SK-N-SH (cell line): ENCODE data around the gene SVOP. TPM values are rescaled to one million over a fixed set of nuclear protein-coding genes. Genes with fewer than 3 reads are reported as not detected.

Experiments used
- CTCF ChIA-PET: fragments of 300-600, 350-600 bp; formaldehyde crosslinking; extraction: SDS; loops from one replicate; lab custom pipeline; 2021; lab: Yijun Ruan, JAX
- POLR2A ChIA-PET: fragments of 350-600 bp; sonication (Branson Sonifier 250); formaldehyde crosslinking; extraction: SDS; loops from one replicate; lab custom pipeline; 2020; ENCODE audit warnings: antibody characterized with exemption, inconsistent platforms; lab: Yijun Ruan, JAX
- DNase-seq: peaks from one replicate; pipeline ENCODE4 v3.0.0; 2012
- H2AFZ ChIP-seq: fragments of 200-600 bp; sonication (generic); 2 replicates; pipeline ENCODE4 v1.8.1; 2016; ENCODE audit warnings: antibody characterized with exemption, mild to moderate bottlenecking, low read depth
- H3F3A ChIP-seq: fragments of 200-600 bp; sonication (generic); replicated peaks from 2 replicates; pipeline ENCODE3; 2016; ENCODE audit warnings: antibody characterized with exemption, mild to moderate bottlenecking; ENCODE audit not compliant: insufficient read depth
- H3K27ac ChIP-seq, 2 experiments: fragments of 200-500 bp in 1 of 2; fragments of 200-600 bp in 1 of 2; sonication (Bioruptor generic) in 1 of 2; sonication (generic), shearing (Covaris generic) in 1 of 2; 2 replicates each; pipeline versions ENCODE4 v1.5.1 to v1.6.1; 2014 to 2016; ENCODE audit warnings: low read depth in 2 of 2, inconsistent platforms in 1 of 2, low read length in 1 of 2, mild to moderate bottlenecking in 1 of 2, mixed read lengths in 1 of 2
- H3K27me3 ChIP-seq: fragments of 200-600 bp; sonication (generic), shearing (Covaris generic); 2 replicates; pipeline ENCODE4 v1.6.1; 2016; ENCODE audit warnings: mixed run types; ENCODE audit not compliant: insufficient read depth
- H3K36me3 ChIP-seq, 2 experiments: fragments of 200-500 bp in 1 of 2; fragments of 200-600 bp in 1 of 2; sonication (Bioruptor generic) in 1 of 2; sonication (generic) in 1 of 2; replicated peaks in 1 of 2; 2 replicates each; pipeline versions ENCODE3 to v1.5.1; 2014 to 2016; ENCODE audit warnings: low read length in 1 of 2, mild to moderate bottlenecking in 1 of 2; ENCODE audit not compliant: insufficient read depth in 2 of 2, control insufficient read depth in 1 of 2
- H3K4me1 ChIP-seq, 2 experiments: fragments of 200-500 bp in 1 of 2; fragments of 200-600 bp in 1 of 2; sonication (Bioruptor generic) in 1 of 2; sonication (generic), shearing (Covaris generic) in 1 of 2; 2 replicates each; pipeline versions ENCODE4 v1.5.1 to v1.6.1; 2014 to 2016; ENCODE audit warnings: low read depth in 1 of 2, low read length in 1 of 2, mixed run types in 1 of 2; ENCODE audit not compliant: insufficient read depth in 2 of 2, control insufficient read depth in 1 of 2
- H3K4me2 ChIP-seq: fragments of 200-600 bp; sonication (generic), shearing (Covaris generic); 2 replicates; pipeline ENCODE4 v1.6.1; 2017; ENCODE audit warnings: mixed run types
- H3K4me3 ChIP-seq, 2 experiments: fragments of 200-500 bp in 1 of 2; fragments of 200-600 bp in 1 of 2; sonication (Bioruptor generic) in 1 of 2; sonication (generic), shearing (Covaris generic) in 1 of 2; 2 replicates each; pipeline versions ENCODE4 v1.5.1 to v1.8.1; 2014 to 2016; ENCODE audit warnings: low read depth in 2 of 2, inconsistent platforms in 1 of 2, low read length in 1 of 2, mild to moderate bottlenecking in 1 of 2, mixed read lengths in 1 of 2, moderate library complexity in 1 of 2
- H3K79me2 ChIP-seq: fragments of 200-600 bp; sonication (generic); 2 replicates; pipeline ENCODE4 v1.8.1; 2017; ENCODE audit warnings: mild to moderate bottlenecking; ENCODE audit not compliant: insufficient read depth
- H3K9ac ChIP-seq: fragments of 200-600 bp; sonication (generic); 2 replicates; pipeline ENCODE4 v1.6.1; 2017; ENCODE audit warnings: mixed run types
- H3K9me2 ChIP-seq: fragments of 200-600 bp; sonication (generic); 2 replicates; pipeline ENCODE4 v1.6.1; 2017; ENCODE audit warnings: mixed run types
- H3K9me3 ChIP-seq: fragments of 200-600 bp; sonication (generic); 2 replicates; pipeline ENCODE4 v1.6.1; 2017; ENCODE audit warnings: mixed run types, mild to moderate bottlenecking, moderate library complexity
- H4K20me1 ChIP-seq: fragments of 200-600 bp; sonication (generic); 2 replicates; pipeline ENCODE4 v1.6.1; 2017; ENCODE audit warnings: mild to moderate bottlenecking, mixed run types; ENCODE audit not compliant: insufficient read depth
- CHD2 ChIP-seq: fragments of 150-350 bp; IDR thresholded peaks from 2 replicates; pipeline ENCODE4 v1.6.1; 2018; ENCODE audit warnings: low read length; ENCODE audit not compliant: partially characterized antibody
- CTCF ChIP-seq: fragments of 200-600 bp; sonication (generic); IDR thresholded peaks from 2 replicates; pipeline ENCODE4 v1.6.1; 2017; ENCODE audit warnings: antibody characterized with exemption, mild to moderate bottlenecking, moderate library complexity
- ELF1 ChIP-seq: IDR thresholded peaks from 2 replicates; pipeline ENCODE4 v1.4.0; 2012
- EP300 ChIP-seq, 2 experiments: IDR thresholded peaks; 2 replicates each; pipeline versions ENCODE4 v1.4.0 to v1.6.1; 2012; ENCODE audit warnings: borderline replicate concordance in 1 of 2, low read depth in 1 of 2, low read length in 1 of 2
- FOXJ3 ChIP-seq: sonication (generic); formaldehyde crosslinking; IDR thresholded peaks from 2 replicates; pipeline ENCODE4 v1.5.1; 2020; ENCODE audit warnings: mild to moderate bottlenecking, missing genetic modification reagents
- GATA2 ChIP-seq: sonication (generic); formaldehyde crosslinking; IDR thresholded peaks from 2 replicates; pipeline ENCODE4 v1.5.0; 2020; ENCODE audit warnings: mild to moderate bottlenecking, missing genetic modification reagents
- MAX ChIP-seq: IDR thresholded peaks from 2 replicates; pipeline ENCODE4 v1.4.0; 2012; ENCODE audit warnings: low read depth
- NFIC ChIP-seq: IDR thresholded peaks from 2 replicates; pipeline ENCODE4 v1.4.0; 2012; ENCODE audit warnings: borderline replicate concordance
- NRF1 ChIP-seq: IDR thresholded peaks from 2 replicates; pipeline ENCODE4 v1.6.1; 2012; ENCODE audit warnings: low read depth, mild to moderate bottlenecking, low read length
- POLR2AphosphoS5 ChIP-seq: IDR thresholded peaks from 2 replicates; pipeline ENCODE4 v1.6.1; 2012; ENCODE audit warnings: low read depth, low read length
- RCOR1 ChIP-seq: fragments of 150-350 bp; IDR thresholded peaks from 2 replicates; pipeline ENCODE4 v1.6.1; 2017; ENCODE audit warnings: antibody characterized with exemption, low read length
- REST ChIP-seq: IDR thresholded peaks from 2 replicates; pipeline ENCODE4 v1.6.1; 2012; ENCODE audit warnings: mild to moderate bottlenecking, low read depth, low read length, moderate library complexity
- RFX5 ChIP-seq: IDR thresholded peaks from 2 replicates; pipeline ENCODE4 v1.6.1; 2012; ENCODE audit warnings: mild to moderate bottlenecking, improper control_type of control experiment, low read length
- RXRA ChIP-seq: IDR thresholded peaks from 2 replicates; pipeline ENCODE4 v1.4.0; 2012; ENCODE audit warnings: low read depth, mild to moderate bottlenecking, borderline replicate concordance
- SMC3 ChIP-seq: IDR thresholded peaks from 2 replicates; pipeline ENCODE4 v1.6.1; 2012; ENCODE audit warnings: low read depth, low read length, improper control_type of control experiment
- TAF1 ChIP-seq: IDR thresholded peaks from 2 replicates; pipeline ENCODE4 v1.6.1; 2012; ENCODE audit warnings: low read depth, mild to moderate bottlenecking, low read length, moderate library complexity, borderline replicate concordance
- TCF12 ChIP-seq: IDR thresholded peaks from 2 replicates; pipeline ENCODE4 v1.4.0; 2012
- TEAD4 ChIP-seq: IDR thresholded peaks from 2 replicates; pipeline ENCODE4 v1.4.0; 2012; ENCODE audit warnings: mild to moderate bottlenecking, borderline replicate concordance; ENCODE audit not compliant: insufficient read depth
- YY1 ChIP-seq: IDR thresholded peaks from 2 replicates; pipeline ENCODE4 v1.4.0; 2012; ENCODE audit warnings: low read depth, mild to moderate bottlenecking
- whole genome bisulfite sequencing: methylation state at CpG from one replicate; pipeline ENCODE4 v1.1.6; 2017; ENCODE audit warnings: low lambda C conversion rate; 5-methylcytosine and 5-hydroxymethylcytosine counted together
- polyA plus RNA-seq, 3 experiments: library from polyadenylated mRNA; depleted of rRNA; stranded (reverse); fragments of >200 nt; gene quantifications; 2 replicates each; pipeline ENCODE4 v1.2.3, GENCODE V29; 2012

SVOP gene
- polyA plus RNA-seq, 1 of the 3 experiments (the other 2 are of a cell fraction), result 0.07 TPM

GRCh38 chr12:109014984-109015765 is 5.7 kb downstream of the SVOP start:
- no peaks in the 10 kb centered on the region for H3K9me2 ChIP-seq
- no peaks in the 10 kb centered on the region for H3K27me3 ChIP-seq
- DNase-seq, result no peak
- H3K27ac ChIP-seq, result no peak overlapping the region
- no peaks in the 10 kb centered on the region for H4K20me1 ChIP-seq
- no peak overlapping the region for H3K4me2 ChIP-seq
- CTCF ChIA-PET, result no interaction called here
- H3F3A ChIP-seq, result no peaks in the 10 kb centered on the region
- H3K9ac ChIP-seq, result no peak overlapping the region
- TF ChIP-seq EP300 (IDR thresholded peaks at IDR 0.05; ENCODE audit: borderline replicate concordance in 1 of 2, low read depth in 1 of 2, low read length in 1 of 2) (no peak), NFIC (no peak), REST (no peak), CTCF (no peak), RCOR1 (no peak), CHD2 (no peak), TCF12 (no peak), TAF1 (no peak), NRF1 (no peak), SMC3 (no peak), TEAD4 (no peak), RFX5 (no peak), RXRA (no peak), FOXJ3 (CRISPR knock-in tag) (no peak), GATA2 (CRISPR knock-in tag) (no peak), YY1 (no peak), POLR2AphosphoS5 (no peak), ELF1 (no peak), MAX (no peak)
- 71% methylated on average over 6 of the region's 6 CpGs for WGBS
- no peaks in the 10 kb centered on the region for H3K9me3 ChIP-seq
- H2AFZ ChIP-seq, result no peak overlapping the region
- no peaks in the 10 kb centered on the region for H3K79me2 ChIP-seq
- H3K4me1 ChIP-seq, result no peaks in the 10 kb centered on the region
- POLR2A ChIA-PET, result no interaction called here
- no peak overlapping the region for H3K4me3 ChIP-seq
- H3K36me3 ChIP-seq, result no peaks in the 10 kb centered on the region
